ENCODE data around the gene SEPTIN7.

GRCh38 chr7:35752742-35753141 is 48.1 kb upstream of the SEPTIN7 start:
- no peak for TF ChIP-seq RBAK (CRISPR knock-in tag; IDR thresholded peaks at IDR 0.05)
- TF ChIP-seq ADNP (CRISPR knock-in tag; IDR thresholded peaks at IDR 0.05) = no peak
- no peak for TF ChIP-seq CTCF (CRISPR knock-in tag; IDR thresholded peaks at IDR 0.05)
- TF ChIP-seq SMARCC2 (IDR thresholded peaks at IDR 0.05) = no peak
- no peak for TF ChIP-seq PHF21A (CRISPR knock-in tag; IDR thresholded peaks at IDR 0.05)
- TF ChIP-seq ZKSCAN1 (IDR thresholded peaks at IDR 0.05; ENCODE audit: low read length) = no peak
- TF ChIP-seq ZNF281 (CRISPR knock-in tag; IDR thresholded peaks at IDR 0.05; ENCODE audit: borderline replicate concordance) = no peak
- TF ChIP-seq ZHX1 (CRISPR knock-in tag; IDR thresholded peaks at IDR 0.05; ENCODE audit: low read depth) = no peak
- no peak for TF ChIP-seq ZZZ3 (CRISPR knock-in tag; IDR thresholded peaks at IDR 0.05; ENCODE audit: borderline replicate concordance)
- TF ChIP-seq SP2 (CRISPR knock-in tag; IDR thresholded peaks at IDR 0.05) = no peak

Data from HepG2 (cell line).